HepG2 (cell line): ENCODE results near the gene CLCA2. TPM values are rescaled to one million over a fixed set of nuclear protein-coding genes. Genes with fewer than 3 reads are reported as not detected.

ENCODE experiments used
- ATAC-seq: fragments of 200-7000 bp; cut with Tn5 transposase; 3 replicates; pipeline ENCODE4 v1.9.1; 2020; ENCODE audit warnings: mild to moderate bottlenecking, moderate library complexity
- BruUV-seq: library from RNA; stranded (reverse); fragments of 400-500 nt; replicated peaks from 2 replicates; lab custom pipeline; 2021; lab: Mats Ljungman, UMichigan
- CTCF ChIA-PET: fragments of 300-600 bp; formaldehyde crosslinking; extraction: SDS; loops from one replicate; lab custom pipeline; 2021; ENCODE audit warnings: low total read pairs, inconsistent platforms, low intra/inter-chr PET ratio; lab: Yijun Ruan, JAX
- POLR2A ChIA-PET: fragments of 350-600 bp; sonication (Branson Sonifier 250); formaldehyde crosslinking; loops from one replicate; lab custom pipeline; 2020; ENCODE audit warnings: antibody characterized with exemption, inconsistent platforms; lab: Yijun Ruan, JAX
- DNase-seq: peaks from one replicate; pipeline ENCODE4 v3.0.0-alpha.2; 2015; ENCODE audit warnings: low spot score
- FAIRE-seq: peaks from 3 replicates; lab custom pipeline; 2011; peaks lifted over from hg19 to GRCh38; lab: Jason Lieb, UNC
- H2AFZ ChIP-seq: one replicate; pipeline ENCODE4 v1.6.1; 2011; ENCODE audit warnings: low read length, inconsistent platforms
- H3K27ac ChIP-seq: fragments of 300-600 bp; 3 replicates; pipeline ENCODE4 v1.8.0; 2011; ENCODE audit warnings: mixed run types, mild to moderate bottlenecking, mixed read lengths, low read length, inconsistent platforms; ENCODE audit not compliant: insufficient read depth; ENCODE audit errors: extremely low read length
- H3K27me3 ChIP-seq, 2 experiments: fragments of 200-600 bp in 1 of 2; 2 replicates in 1 of 2; 3 replicates in 1 of 2; pipeline versions ENCODE4 v1.6.0 to v1.8.0; 2011; ENCODE audit warnings: low read length in 2 of 2, mild to moderate bottlenecking in 2 of 2, moderate library complexity in 2 of 2, inconsistent platforms in 1 of 2; ENCODE audit not compliant: insufficient read depth in 2 of 2, control insufficient read depth in 1 of 2
- H3K36me3 ChIP-seq, 2 experiments: fragments of 200-600 bp in 1 of 2; replicated peaks in 1 of 2; 2 replicates in 1 of 2; 3 replicates in 1 of 2; pipeline versions ENCODE4 v1.5.1 to v1.8.0; 2011; ENCODE audit warnings: low read length in 2 of 2, inconsistent platforms in 1 of 2; ENCODE audit not compliant: insufficient read depth in 2 of 2, control insufficient read depth in 1 of 2
- H3K4me1 ChIP-seq: 2 replicates; pipeline ENCODE4 v1.5.1; 2012; ENCODE audit warnings: low read length, inconsistent platforms; ENCODE audit not compliant: insufficient read depth
- H3K4me2 ChIP-seq: 2 replicates; pipeline ENCODE4 v1.6.0; 2011; ENCODE audit warnings: low read depth, low read length, inconsistent platforms
- H3K4me3 ChIP-seq, 3 experiments: fragments of 200-600 bp in 1 of 3; sonication (generic), shearing (Covaris generic) in 1 of 3; replicated peaks in 1 of 3; 2 replicates each; pipeline ENCODE4 v1.5.1; 2011 to 2016; ENCODE audit warnings: low read length in 3 of 3, inconsistent platforms in 2 of 3, low read depth in 2 of 3, mild to moderate bottlenecking in 2 of 3, control low read depth in 1 of 3, mixed read lengths in 1 of 3; ENCODE audit not compliant: insufficient read depth in 1 of 3
- H3K79me2 ChIP-seq: one replicate; pipeline ENCODE4 v1.6.1; 2011; ENCODE audit warnings: low read length, inconsistent platforms; ENCODE audit not compliant: insufficient read depth
- H3K9ac ChIP-seq: 2 replicates; pipeline ENCODE4 v1.6.0; 2011; ENCODE audit warnings: mild to moderate bottlenecking, low read depth, low read length, inconsistent platforms; ENCODE audit not compliant: insufficient read depth
- H3K9me3 ChIP-seq: 2 replicates; pipeline ENCODE4 v1.5.1; 2012; ENCODE audit warnings: mild to moderate bottlenecking, low read length
- H4K20me1 ChIP-seq: 2 replicates; pipeline ENCODE4 v1.6.0; 2011; ENCODE audit warnings: inconsistent platforms, mild to moderate bottlenecking, low read length, moderate library complexity; ENCODE audit not compliant: insufficient read depth
- CEBPB ChIP-seq: IDR thresholded peaks from 2 replicates; pipeline ENCODE4 v1.6.1; 2011; ENCODE audit warnings: low read depth, low read length, improper control_type of control experiment, borderline replicate concordance
- HMG20A ChIP-seq: IDR thresholded peaks from 2 replicates; pipeline ENCODE4 v1.6.1; 2016; ENCODE audit warnings: borderline replicate concordance
- MNT ChIP-seq: fragments of 450-650 bp; IDR thresholded peaks from 2 replicates; pipeline ENCODE4 v1.6.1; 2016
- ZNF18 ChIP-seq: sonication (generic); formaldehyde crosslinking; IDR thresholded peaks from 2 replicates; pipeline ENCODE4 v1.8.0; 2022; ENCODE audit warnings: mild to moderate bottlenecking, missing genetic modification reagents; ENCODE audit not compliant: insufficient replicate concordance
- ZNF251 ChIP-seq: sonication (generic); formaldehyde crosslinking; IDR thresholded peaks from 2 replicates; pipeline ENCODE4 v1.9.0; 2021; ENCODE audit warnings: mild to moderate bottlenecking, missing genetic modification reagents
- WGBS: methylation state at CpG from one replicate; pipeline ENCODE4 v1.1.6; 2017; ENCODE audit warnings: low lambda C conversion rate; 5-methylcytosine and 5-hydroxymethylcytosine counted together
- in situ Hi-C: cut with HindIII; loops from 2 replicates; pipeline ENCODE4 v1.10.0; 2017; ENCODE audit warnings: low pct_unique_long_range_greater_than_20kb; ENCODE audit not compliant: extremely low pct_ligation_motif_present
- intact Hi-C: fragments of 100-400 bp; cut with micrococcal nuclease; formaldehyde crosslinking; loops from one replicate; pipeline ENCODE4 v1.10.0; 2022; ENCODE audit not compliant: unreplicated experiment
- polyA plus RNA-seq, 8 experiments: library from polyadenylated mRNA; depleted of rRNA in 3 of 8; stranded (reverse) in 7 of 8; unstranded in 1 of 8; fragments of >200 nt; fragmentation: Illumina TruSeq in 4 of 8; extraction: Trizol in 4 of 8; gene quantifications; 2 replicates each; pipeline versions ENCODE4 v1.2.1 to v1.2.3, GENCODE V29; 2011 to 2016; ENCODE audit warnings: low read depth in 4 of 8, missing spikeins in 1 of 8, mixed read lengths in 1 of 8; ENCODE audit not compliant: insufficient read depth in 1 of 8
- total RNA-seq, 5 experiments: library from RNA; depleted of rRNA; stranded (reverse); fragments of >200 nt; fragmentation: Illumina TruSeq; extraction: Trizol; gene quantifications; 2 replicates each; pipeline ENCODE4 v1.2.3, GENCODE V29; 2016; ENCODE audit warnings: low read depth in 1 of 5

Gene CLCA2
- total and polyA plus RNA-seq, 2 of the 13 experiments (the other 11 are each of a cell fraction or from before 2014, with no cell fraction given) = not detected

GRCh38 chr1:86453664-86454063 is 29.7 kb downstream of the CLCA2 start:
- ChIA-PET CTCF (no interaction called here), POLR2A (no interaction called here)
- H4K20me1 ChIP-seq = no peaks in the 10 kb centered on the region
- no peak overlapping the region for H3K27ac ChIP-seq
- ATAC-seq = no peak
- H3K9me3 ChIP-seq = no peaks in the 10 kb centered on the region
- intact Hi-C loops (no loop called here), in situ Hi-C loops (no loop called here)
- no TSS peak for BruUV-seq
- no peak for DNase-seq
- no peak for FAIRE-seq
- no peak overlapping the region for H3K9ac ChIP-seq
- H3K36me3 ChIP-seq = no peaks in the 10 kb centered on the region
- no peak overlapping the region for H3K4me2 ChIP-seq
- H3K79me2 ChIP-seq = no peaks in the 10 kb centered on the region
- no peak overlapping the region for H3K4me3 ChIP-seq
- no peaks in the 10 kb centered on the region for H3K4me1 ChIP-seq
- H3K27me3 ChIP-seq = no peaks in the 10 kb centered on the region
- peak; percentile 55 for TF ChIP-seq MNT
- TF ChIP-seq HMG20A (CRISPR knock-in tag) = no peak
- no peak for TF ChIP-seq ZNF251 (CRISPR knock-in tag)
- H2AFZ ChIP-seq = no peak overlapping the region
- WGBS = 16% methylated on average over 3 of the region's 3 CpGs

- Histone ChIP-seq H4K20me1 (no peaks in the 10 kb centered on the region), H3K9me3 (no peaks in the 10 kb centered on the region), H3K4me3 (no peak overlapping the region), H2AFZ (no peak overlapping the region), H3K4me2 (no peak overlapping the region), H3K36me3 (no peaks in the 10 kb centered on the region), H3K27ac (no peak overlapping the region), H3K79me2 (no peaks in the 10 kb centered on the region), H3K27me3 (no peaks in the 10 kb centered on the region), H3K9ac (no peak overlapping the region), H3K4me1 (no peaks in the 10 kb centered on the region)
- WGBS = 2% methylated on average over 5 of the region's 5 CpGs
- no TSS peak for BruUV-seq
- TF ChIP-seq ZNF18 (no peak), CEBPB (peak; percentile 23; the same call in 1 of the 2 replicates)
- ATAC-seq (no peak), FAIRE-seq (no peak), DNase-seq (no peak)
- intact Hi-C loops (no loop called here), in situ Hi-C loops (no loop called here)
- ChIA-PET POLR2A (no interaction called here), CTCF (no interaction called here)
Measured at GRCh38 chr1:86455073-86455472, 31.1 kb downstream of the CLCA2 start.
